HepG2 (cell line): Measurements from ENCODE around the gene PRKCG. TPM values are rescaled to one million over a fixed set of nuclear protein-coding genes. Genes with fewer than 3 reads are reported as not detected.

Experiments
- ATAC-seq: fragments of 200-7000 bp; cut with Tn5 transposase; 3 replicates; pipeline ENCODE4 v1.9.1; 2020; ENCODE audit warnings: mild to moderate bottlenecking, moderate library complexity
- BruUV-seq: library from RNA; stranded (reverse); fragments of 400-500 nt; replicated peaks from 2 replicates; lab custom pipeline; 2021; lab: Mats Ljungman, UMichigan
- CTCF ChIA-PET: fragments of 300-600 bp; formaldehyde crosslinking; extraction: SDS; loops from one replicate; lab custom pipeline; 2021; ENCODE audit warnings: low total read pairs, inconsistent platforms, low intra/inter-chr PET ratio; lab: Yijun Ruan, JAX
- POLR2A ChIA-PET: fragments of 350-600 bp; sonication (Branson Sonifier 250); formaldehyde crosslinking; loops from one replicate; lab custom pipeline; 2020; ENCODE audit warnings: antibody characterized with exemption, inconsistent platforms; lab: Yijun Ruan, JAX
- DNase-seq: peaks from one replicate; pipeline ENCODE4 v3.0.0-alpha.2; 2015; ENCODE audit warnings: low spot score
- FAIRE-seq: peaks from 3 replicates; lab custom pipeline; 2011; peaks lifted over from hg19 to GRCh38; lab: Jason Lieb, UNC
- H2AFZ ChIP-seq: one replicate; pipeline ENCODE4 v1.6.1; 2011; ENCODE audit warnings: low read length, inconsistent platforms
- H3K27ac ChIP-seq: fragments of 300-600 bp; 3 replicates; pipeline ENCODE4 v1.8.0; 2011; ENCODE audit warnings: mixed run types, mild to moderate bottlenecking, mixed read lengths, low read length, inconsistent platforms; ENCODE audit not compliant: insufficient read depth; ENCODE audit errors: extremely low read length
- H3K27me3 ChIP-seq, 2 experiments: fragments of 200-600 bp in 1 of 2; 2 replicates in 1 of 2; 3 replicates in 1 of 2; pipeline versions ENCODE4 v1.6.0 to v1.8.0; 2011; ENCODE audit warnings: low read length in 2 of 2, mild to moderate bottlenecking in 2 of 2, moderate library complexity in 2 of 2, inconsistent platforms in 1 of 2; ENCODE audit not compliant: insufficient read depth in 2 of 2, control insufficient read depth in 1 of 2
- H3K36me3 ChIP-seq, 2 experiments: fragments of 200-600 bp in 1 of 2; replicated peaks in 1 of 2; 2 replicates in 1 of 2; 3 replicates in 1 of 2; pipeline versions ENCODE4 v1.5.1 to v1.8.0; 2011; ENCODE audit warnings: low read length in 2 of 2, inconsistent platforms in 1 of 2; ENCODE audit not compliant: insufficient read depth in 2 of 2, control insufficient read depth in 1 of 2
- H3K4me1 ChIP-seq: 2 replicates; pipeline ENCODE4 v1.5.1; 2012; ENCODE audit warnings: low read length, inconsistent platforms; ENCODE audit not compliant: insufficient read depth
- H3K4me2 ChIP-seq: 2 replicates; pipeline ENCODE4 v1.6.0; 2011; ENCODE audit warnings: low read depth, low read length, inconsistent platforms
- H3K4me3 ChIP-seq, 3 experiments: fragments of 200-600 bp in 1 of 3; sonication (generic), shearing (Covaris generic) in 1 of 3; replicated peaks in 1 of 3; 2 replicates each; pipeline ENCODE4 v1.5.1; 2011 to 2016; ENCODE audit warnings: low read length in 3 of 3, inconsistent platforms in 2 of 3, low read depth in 2 of 3, mild to moderate bottlenecking in 2 of 3, control low read depth in 1 of 3, mixed read lengths in 1 of 3; ENCODE audit not compliant: insufficient read depth in 1 of 3
- H3K79me2 ChIP-seq: one replicate; pipeline ENCODE4 v1.6.1; 2011; ENCODE audit warnings: low read length, inconsistent platforms; ENCODE audit not compliant: insufficient read depth
- H3K9ac ChIP-seq: 2 replicates; pipeline ENCODE4 v1.6.0; 2011; ENCODE audit warnings: mild to moderate bottlenecking, low read depth, low read length, inconsistent platforms; ENCODE audit not compliant: insufficient read depth
- H3K9me3 ChIP-seq: 2 replicates; pipeline ENCODE4 v1.5.1; 2012; ENCODE audit warnings: mild to moderate bottlenecking, low read length
- H4K20me1 ChIP-seq: 2 replicates; pipeline ENCODE4 v1.6.0; 2011; ENCODE audit warnings: inconsistent platforms, mild to moderate bottlenecking, low read length, moderate library complexity; ENCODE audit not compliant: insufficient read depth
- HOXA7 ChIP-seq: sonication (generic); formaldehyde crosslinking; IDR thresholded peaks from 2 replicates; pipeline ENCODE4 v1.8.1; 2022; ENCODE audit warnings: mild to moderate bottlenecking, missing genetic modification reagents, moderate library complexity
- POLR2A ChIP-seq, 2 experiments: IDR thresholded peaks; 2 replicates each; pipeline ENCODE4 v1.6.1; 2011; ENCODE audit warnings: low read depth in 2 of 2, low read length in 2 of 2, mild to moderate bottlenecking in 1 of 2, moderate library complexity in 1 of 2; ENCODE audit not compliant: insufficient read depth in 1 of 2
- POLR2AphosphoS2 ChIP-seq: IDR thresholded peaks from 2 replicates; pipeline ENCODE4 v1.6.1; 2011; ENCODE audit warnings: low read depth, low read length, improper control_type of control experiment
- RARG ChIP-seq: sonication (generic); formaldehyde crosslinking; IDR thresholded peaks from 2 replicates; pipeline ENCODE4 v1.4.0; 2020; ENCODE audit warnings: low read depth, mild to moderate bottlenecking, missing genetic modification reagents
- ZNF891 ChIP-seq: sonication (generic); formaldehyde crosslinking; IDR thresholded peaks from 2 replicates; pipeline ENCODE4 v1.5.0; 2020; ENCODE audit warnings: mild to moderate bottlenecking, missing genetic modification reagents
- WGBS: methylation state at CpG from one replicate; pipeline ENCODE4 v1.1.6; 2017; ENCODE audit warnings: low lambda C conversion rate; 5-methylcytosine and 5-hydroxymethylcytosine counted together
- in situ Hi-C: cut with HindIII; loops from 2 replicates; pipeline ENCODE4 v1.10.0; 2017; ENCODE audit warnings: low pct_unique_long_range_greater_than_20kb; ENCODE audit not compliant: extremely low pct_ligation_motif_present
- intact Hi-C: fragments of 100-400 bp; cut with micrococcal nuclease; formaldehyde crosslinking; loops from one replicate; pipeline ENCODE4 v1.10.0; 2022; ENCODE audit not compliant: unreplicated experiment
- polyA plus RNA-seq, 8 experiments: library from polyadenylated mRNA; depleted of rRNA in 3 of 8; stranded (reverse) in 7 of 8; unstranded in 1 of 8; fragments of >200 nt; fragmentation: Illumina TruSeq in 4 of 8; extraction: Trizol in 4 of 8; gene quantifications; 2 replicates each; pipeline versions ENCODE4 v1.2.1 to v1.2.3, GENCODE V29; 2011 to 2016; ENCODE audit warnings: low read depth in 4 of 8, missing spikeins in 1 of 8, mixed read lengths in 1 of 8; ENCODE audit not compliant: insufficient read depth in 1 of 8
- total RNA-seq, 5 experiments: library from RNA; depleted of rRNA; stranded (reverse); fragments of >200 nt; fragmentation: Illumina TruSeq; extraction: Trizol; gene quantifications; 2 replicates each; pipeline ENCODE4 v1.2.3, GENCODE V29; 2016; ENCODE audit warnings: low read depth in 1 of 5

The PRKCG gene
- total and polyA plus RNA-seq, 2 of the 13 experiments (the other 11 are each of a cell fraction or from before 2014, with no cell fraction given): 0.02 to 0.03 TPM

DNA sequence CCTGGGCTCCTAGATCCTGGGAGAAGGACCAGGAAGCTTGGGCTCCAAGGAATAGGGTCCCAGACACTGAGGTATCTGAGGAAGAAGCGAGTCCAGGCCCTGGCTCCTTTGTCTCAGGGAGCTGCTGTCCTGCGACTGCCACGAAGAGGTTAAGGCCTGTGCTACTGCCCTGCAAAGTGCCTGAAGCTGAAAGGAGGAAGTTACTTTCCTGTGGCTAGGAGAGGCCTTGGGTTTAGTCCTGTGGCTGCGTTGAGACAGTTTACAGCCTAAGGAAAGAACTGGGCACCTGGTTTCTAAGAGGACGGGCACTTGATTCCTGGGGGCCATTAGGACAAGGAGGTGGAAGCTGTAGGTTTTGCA, 11.5 kb upstream of the PRKCG start:
- H3K36me3 ChIP-seq: peaks cover 10 to 39% of the 10 kb centered on the region in 2 experiments; a peak in 4 of 5 replicates
- peaks cover 21% of the 10 kb centered on the region; the same call in 1 of the 2 replicates for H4K20me1 ChIP-seq
- no peak overlapping the region for H3K4me2 ChIP-seq
- H3K27ac ChIP-seq: no peak overlapping the region
- ChIA-PET CTCF (no interaction called here), POLR2A (interaction anchor here (1.7 kb wide), 1 partner anchor 9 kb away, joined by 9 read pairs; no protein-coding TSS in a partner anchor)
- H3K4me3 ChIP-seq: no peak overlapping the region
- H3K4me1 ChIP-seq: peaks cover 2% of the 10 kb centered on the region; the same call in 1 of the 2 replicates
- FAIRE-seq (no peak), ATAC-seq (no peak), DNase-seq (no peak)
- H3K9ac ChIP-seq: no peak overlapping the region
- no peak overlapping the region for H2AFZ ChIP-seq
- WGBS: 93% methylated on average over 5 of the region's 5 CpGs
- BruUV-seq: no TSS peak
- peaks cover 32% of the 10 kb centered on the region for H3K79me2 ChIP-seq
- intact Hi-C loops (no loop called here), in situ Hi-C loops (no loop called here)
- TF ChIP-seq POLR2AphosphoS2: 0 out of 2 replicates have a peak, but pooled peaks have one; percentile 47
- TF ChIP-seq RARG (CRISPR knock-in tag): no peak
- TF ChIP-seq HOXA7 (CRISPR knock-in tag): no peak
- TF ChIP-seq POLR2A (IDR thresholded peaks at IDR 0.05; ENCODE audit: insufficient read depth in 1 of 2, low read depth in 2 of 2, low read length in 2 of 2): peak in 1 of 2 experiments; percentile 49; a peak in 2 of 4 replicates
- no peaks in the 10 kb centered on the region for H3K9me3 ChIP-seq
- no peaks in the 10 kb centered on the region; a peak in 1 of 5 replicates for H3K27me3 ChIP-seq

DNA sequence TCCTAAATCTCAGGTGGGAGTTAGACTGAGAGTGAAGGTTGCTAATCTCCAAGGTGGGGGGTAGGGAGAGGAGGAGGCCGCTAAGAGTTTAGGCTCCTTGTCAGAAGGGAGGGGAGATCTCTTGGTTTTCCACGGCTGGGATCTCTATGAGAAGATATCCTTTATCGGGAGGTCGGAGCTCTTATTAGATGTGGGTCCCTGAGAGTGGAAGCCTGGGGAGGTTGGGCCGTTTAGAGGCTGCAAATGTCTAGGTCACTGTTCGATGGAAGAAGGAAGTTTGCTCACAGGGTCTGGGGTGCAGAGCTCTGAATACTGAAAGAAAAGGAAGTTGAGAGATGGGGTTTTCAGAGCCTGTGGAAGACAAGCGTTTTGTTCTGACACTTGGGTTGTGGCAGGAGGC, 10.5 kb upstream of the PRKCG start:
- FAIRE-seq: no peak
- H3K4me1 ChIP-seq: no peaks in the 10 kb centered on the region
- no peaks in the 10 kb centered on the region; a peak in 1 of 5 replicates for H3K27me3 ChIP-seq
- no peak overlapping the region for H3K27ac ChIP-seq
- intact Hi-C loops (no loop called here), in situ Hi-C loops (no loop called here)
- TF ChIP-seq ZNF891 (CRISPR knock-in tag) (no peak), POLR2AphosphoS2 (peak; percentile 82), POLR2A (IDR thresholded peaks at IDR 0.05; ENCODE audit: insufficient read depth in 1 of 2, low read depth in 2 of 2, low read length in 2 of 2) (0 out of 4 replicates have a peak, but pooled peaks of 1 of the 2 experiments have one; percentile 53)
- no peak overlapping the region for H3K9ac ChIP-seq
- no peak overlapping the region for H3K4me2 ChIP-seq
- WGBS: 94% methylated on average over 7 of the region's 7 CpGs
- peaks cover 26% of the 10 kb centered on the region for H3K79me2 ChIP-seq
- H3K9me3 ChIP-seq: no peaks in the 10 kb centered on the region
- no peak for DNase-seq
- H4K20me1 ChIP-seq: peaks cover 25% of the 10 kb centered on the region
- no peak overlapping the region for H3K4me3 ChIP-seq
- BruUV-seq: no TSS peak
- ChIA-PET CTCF (no interaction called here), POLR2A (interaction anchor here (1.7 kb wide), 2 partner anchors 8 to 15 kb away, joined by 3 to 9 read pairs; no protein-coding TSS in a partner anchor)
- H3K36me3 ChIP-seq: peaks cover 10 to 42% of the 10 kb centered on the region in 2 experiments; a peak in 4 of 5 replicates
- no peak overlapping the region for H2AFZ ChIP-seq
- ATAC-seq: no peak
